ENCODE results near the gene LRRC41.
"Not testable (repeated sequence)": the region's sequence is repeated elsewhere in the genome, so short reads cannot be mapped to it uniquely, and the experiment has no call there.

LRRC41 gene

GRCh38 chr1:46322191-46322590 is 18.8 kb upstream of the LRRC41 start:
- DNase-seq: not testable (repeated sequence)

- DNase-seq: not testable (repeated sequence)
Observed at GRCh38 chr1:46319960-46320914, 16.8 kb upstream of the LRRC41 start.

GRCh38 chr1:46319301-46319700 is 15.9 kb upstream of the LRRC41 start:
- not testable (repeated sequence) for DNase-seq

DNA sequence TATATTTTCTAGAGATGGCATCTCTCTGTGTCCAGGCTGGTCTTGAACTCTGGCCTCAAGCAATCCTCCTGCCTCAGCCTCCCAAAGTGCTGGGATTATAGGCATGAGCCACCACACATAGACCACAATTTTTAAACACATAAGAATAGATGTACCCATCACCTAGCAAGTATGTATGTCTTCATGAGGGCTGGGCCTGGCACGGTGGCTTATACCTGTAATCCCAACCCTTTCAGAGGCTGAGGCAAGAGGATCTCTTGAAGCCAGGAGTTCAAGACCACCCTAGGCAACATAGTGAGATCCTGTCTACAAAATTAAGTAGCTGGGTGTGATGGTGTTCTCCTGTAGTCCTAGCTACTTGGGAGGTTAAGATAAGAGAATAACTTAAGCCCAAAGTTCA is 13.9 kb upstream of the LRRC41 start:
- DNase-seq: no peak

GRCh38 chr1:46315669-46316403 is 12.4 kb upstream of the LRRC41 start:
- no peak for DNase-seq

DNA sequence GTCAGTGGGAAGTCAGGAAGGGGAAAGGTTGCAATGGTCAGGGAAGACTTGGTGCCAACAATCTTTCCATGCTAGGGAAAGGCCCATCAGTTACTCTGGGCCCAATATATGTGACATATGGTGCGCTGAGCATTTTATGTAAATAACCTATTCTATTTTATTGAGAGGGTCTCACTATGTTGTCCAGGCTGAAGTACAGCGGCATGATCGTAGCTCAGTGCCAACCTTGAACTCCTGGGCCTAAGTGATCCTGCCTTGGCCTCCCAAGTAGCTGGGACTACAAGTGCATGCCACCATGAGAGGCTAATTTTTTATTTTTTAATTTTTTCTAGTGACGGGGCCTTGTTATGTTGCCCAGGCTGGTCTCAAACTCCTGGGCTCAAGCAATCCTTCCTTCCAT is 6.9 kb upstream of the LRRC41 start:
- no peak for DNase-seq

DNA sequence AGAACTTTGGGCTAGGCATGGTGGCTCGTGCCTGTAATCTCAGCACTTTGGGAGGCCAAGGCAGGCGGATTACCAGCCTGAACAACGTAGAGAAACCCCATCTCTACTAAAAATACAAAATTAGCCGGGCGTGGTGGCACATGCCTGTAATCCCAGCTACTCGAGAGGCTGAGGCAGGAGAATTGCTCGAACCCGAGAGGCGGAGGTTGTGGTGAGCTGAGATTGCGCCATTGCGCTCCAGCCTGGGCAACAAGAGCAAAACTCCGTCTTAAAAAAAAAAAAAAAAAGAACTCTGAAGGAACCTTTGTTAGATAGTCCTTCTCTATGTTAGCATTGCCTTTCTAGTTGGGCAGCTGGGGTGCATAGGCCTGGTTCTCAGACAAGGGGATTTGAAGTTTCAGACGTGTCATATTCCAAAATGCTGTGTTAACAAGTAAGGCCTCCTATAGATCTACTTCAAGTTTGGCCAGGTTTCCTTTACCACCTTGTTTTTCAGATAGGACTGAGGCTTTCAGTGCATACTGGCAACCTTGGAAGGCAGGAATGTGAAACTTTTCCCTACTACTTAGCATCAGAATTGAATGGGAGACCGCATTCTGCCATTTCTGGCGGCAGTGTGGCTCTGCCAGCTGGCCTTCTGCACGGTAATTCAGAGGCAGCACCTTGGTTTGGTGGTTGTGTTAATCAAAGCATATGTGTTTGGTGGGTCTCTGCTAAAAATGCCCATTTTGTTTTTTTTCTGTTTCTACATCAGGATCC is 6.2 kb upstream of the LRRC41 start:
- DNase-seq: no peak

DNA sequence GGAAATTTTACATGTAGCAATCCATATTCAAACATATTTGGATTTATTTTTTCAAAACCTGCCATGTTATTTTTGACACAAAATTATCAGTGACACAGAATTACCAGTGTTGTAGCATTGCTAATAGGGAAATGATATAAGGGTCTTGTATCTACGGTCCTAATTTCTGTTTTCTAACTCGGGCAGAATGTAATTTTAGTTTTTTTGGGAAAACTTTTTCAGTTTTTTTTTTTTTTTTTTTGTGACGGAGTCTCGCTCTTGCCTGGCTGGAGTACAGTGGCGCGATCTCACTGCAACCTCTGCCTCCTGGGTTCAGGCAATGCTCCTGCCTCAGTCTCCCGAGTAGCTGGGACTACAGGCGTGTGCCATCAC is 2.7 kb upstream of the LRRC41 start:
- DNase-seq: no peak

- no peak for DNase-seq
Observed at GRCh38 chr1:46303872-46304326, 483 bp upstream of the LRRC41 start.

GRCh38 chr1:46302641-46303037 is 777 bp downstream of the LRRC41 start:
- DNase-seq: peak; percentile 64

GRCh38 chr1:46301808-46302640 is 1.4 kb downstream of the LRRC41 start:
- peak; percentile 75 for DNase-seq

- peak; percentile 58 for DNase-seq
Observed at GRCh38 chr1:46301406-46301807, 2.0 kb downstream of the LRRC41 start.

GRCh38 chr1:46300673-46301405 is 2.6 kb downstream of the LRRC41 start:
- DNase-seq: no peak

DNA sequence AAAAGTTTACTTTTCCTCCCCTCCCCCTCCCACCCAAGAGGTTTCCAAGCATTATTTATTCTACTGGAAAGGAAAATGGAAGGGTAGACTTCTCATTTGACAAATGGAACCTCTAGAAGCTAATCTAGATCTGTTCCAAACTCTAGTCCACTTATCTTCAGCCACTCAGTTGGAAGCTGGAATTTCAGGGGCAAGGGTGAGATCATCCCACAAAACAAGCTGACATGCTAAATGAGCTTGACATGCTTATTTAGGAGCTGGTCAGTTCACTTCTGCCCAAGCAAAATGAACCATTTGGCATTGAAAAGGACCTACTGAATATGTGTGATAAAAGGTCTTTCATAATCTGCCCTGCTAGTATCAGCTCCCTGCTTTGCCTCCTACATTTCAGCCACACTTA is 5.0 kb downstream of the LRRC41 start:
- DNase-seq: peak; percentile 55

DNA sequence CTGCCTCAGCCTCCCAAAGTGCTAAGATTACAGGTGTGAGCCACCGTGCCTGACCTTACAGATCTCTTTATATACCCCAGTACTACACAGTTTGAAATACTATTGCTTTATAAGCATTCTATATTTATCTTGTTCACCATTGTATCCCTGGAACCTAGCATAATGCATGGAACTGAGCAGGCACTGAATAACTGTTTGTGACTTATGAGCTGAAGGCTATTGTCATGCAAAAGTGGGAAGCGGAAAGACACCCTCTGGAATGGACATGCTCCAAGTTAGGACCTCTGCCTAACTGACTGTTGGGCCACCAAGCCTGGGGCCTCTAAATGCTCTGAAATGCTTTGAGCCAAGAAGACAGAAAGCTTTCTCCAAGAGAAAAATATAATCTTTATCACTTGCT is 8.1 kb downstream of the LRRC41 start:
- DNase-seq: no peak

- DNase-seq: no peak
Observed at GRCh38 chr1:46289976-46290375, 13.4 kb downstream of the LRRC41 start.

DNA sequence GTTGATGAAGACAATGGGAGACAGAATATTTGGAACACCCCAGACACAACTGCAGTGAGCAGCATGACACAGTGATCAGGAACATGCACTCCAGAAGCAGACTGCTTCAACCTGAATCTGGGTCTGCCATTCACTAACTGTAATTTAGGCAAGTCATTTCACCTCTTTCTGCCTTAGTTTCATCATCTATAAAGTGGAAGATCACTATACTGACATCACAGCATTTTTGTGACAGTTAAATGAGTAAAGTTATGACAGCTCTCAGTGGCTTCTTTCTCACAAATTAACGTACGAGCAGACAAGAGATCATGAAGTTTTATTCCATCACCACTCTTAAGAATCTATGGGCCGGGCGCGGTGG is 14.3 kb downstream of the LRRC41 start:
- no peak for DNase-seq

- no peak for DNase-seq
Observed at GRCh38 chr1:46288485-46289133, 14.8 kb downstream of the LRRC41 start.

DNA sequence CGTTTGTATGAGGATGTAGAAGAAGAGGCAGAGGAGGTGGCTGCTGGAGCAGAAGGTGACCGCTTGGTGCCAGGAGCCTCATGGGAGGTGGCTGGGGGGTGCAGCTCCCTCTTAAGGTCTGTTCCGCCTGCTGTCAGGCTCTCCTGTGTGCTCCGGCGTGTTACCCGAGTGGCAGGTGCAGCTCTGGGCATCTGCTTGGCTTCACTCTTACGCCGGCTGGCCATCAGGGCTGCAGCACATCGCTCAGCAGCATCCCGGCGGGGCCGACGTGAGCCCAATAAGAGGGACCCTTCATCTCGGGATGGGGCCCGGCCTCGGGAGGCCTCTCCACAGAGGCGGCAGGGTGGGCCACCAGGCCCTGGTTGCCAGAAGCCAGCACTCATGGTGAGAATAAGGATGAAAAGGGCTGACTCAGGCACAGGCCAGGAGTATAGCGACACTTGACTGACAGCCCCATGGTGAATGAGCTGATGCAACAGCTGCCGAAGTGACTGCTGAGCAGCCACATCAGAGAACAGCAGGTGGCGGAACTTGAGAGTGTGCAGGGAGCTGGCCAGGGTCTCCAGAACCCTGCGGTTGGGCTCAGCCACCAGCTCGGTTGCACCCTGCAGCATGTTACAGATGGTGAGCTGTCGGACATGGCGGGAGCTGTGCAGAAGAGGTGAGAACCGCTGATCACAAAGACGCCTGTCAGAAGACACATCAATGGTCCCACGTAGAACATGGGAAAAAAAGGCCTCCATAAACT is 17.5 kb downstream of the LRRC41 start:
- peak; percentile 76 for DNase-seq

All from islet precursor cell (in vitro differentiated cells).